Measurements from ENCODE around the gene PPP1R8. TPM values are rescaled to one million over a fixed set of nuclear protein-coding genes. Genes with fewer than 3 reads are reported as not detected.

PPP1R8 gene
- total and polyA plus RNA-seq, 9 of the 15 experiments (the other 6 are each of a cell fraction or from before 2014, with no cell fraction given), result 16.2 to 107 (median 75.3) TPM

DNA sequence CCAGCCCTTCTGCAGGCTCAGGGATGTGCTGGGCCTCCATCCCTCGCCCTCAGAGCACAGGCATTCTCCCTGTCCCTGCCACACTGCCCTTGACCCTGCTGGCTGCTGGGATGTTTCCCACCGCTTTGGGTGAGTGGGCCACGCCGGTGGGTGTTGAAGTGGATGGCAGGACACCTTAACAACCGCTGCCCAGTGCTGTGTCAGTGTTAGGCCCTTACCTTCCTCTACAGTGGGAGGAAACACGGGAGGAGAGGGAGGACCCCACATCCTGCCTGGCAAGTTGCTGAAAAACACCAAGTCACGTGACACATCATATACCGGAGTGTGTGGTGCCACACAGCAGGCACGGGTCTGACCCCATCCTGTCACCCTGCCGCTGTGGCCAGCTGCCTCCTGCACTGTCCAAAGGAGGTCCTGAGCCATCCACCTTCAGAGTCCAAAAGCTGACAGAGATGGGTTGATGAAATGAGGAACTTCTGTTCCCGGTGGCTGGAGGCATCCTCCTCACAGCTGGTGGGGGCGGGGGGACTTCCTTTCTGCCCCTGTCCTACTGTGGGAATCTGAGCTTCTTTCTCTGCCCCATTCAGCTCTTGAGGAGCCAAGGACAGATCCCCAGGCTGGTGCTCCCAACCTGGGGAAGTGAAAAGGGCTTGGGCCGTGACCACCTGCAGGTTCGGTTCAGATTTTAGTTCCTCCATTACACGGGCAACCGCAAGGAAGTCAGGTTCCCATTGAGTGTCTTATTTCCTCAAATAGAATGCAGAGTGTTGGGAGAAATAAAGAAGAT, 38.5 kb downstream of the PPP1R8 start (continued):
- TF ChIP-seq, protein P1, sequence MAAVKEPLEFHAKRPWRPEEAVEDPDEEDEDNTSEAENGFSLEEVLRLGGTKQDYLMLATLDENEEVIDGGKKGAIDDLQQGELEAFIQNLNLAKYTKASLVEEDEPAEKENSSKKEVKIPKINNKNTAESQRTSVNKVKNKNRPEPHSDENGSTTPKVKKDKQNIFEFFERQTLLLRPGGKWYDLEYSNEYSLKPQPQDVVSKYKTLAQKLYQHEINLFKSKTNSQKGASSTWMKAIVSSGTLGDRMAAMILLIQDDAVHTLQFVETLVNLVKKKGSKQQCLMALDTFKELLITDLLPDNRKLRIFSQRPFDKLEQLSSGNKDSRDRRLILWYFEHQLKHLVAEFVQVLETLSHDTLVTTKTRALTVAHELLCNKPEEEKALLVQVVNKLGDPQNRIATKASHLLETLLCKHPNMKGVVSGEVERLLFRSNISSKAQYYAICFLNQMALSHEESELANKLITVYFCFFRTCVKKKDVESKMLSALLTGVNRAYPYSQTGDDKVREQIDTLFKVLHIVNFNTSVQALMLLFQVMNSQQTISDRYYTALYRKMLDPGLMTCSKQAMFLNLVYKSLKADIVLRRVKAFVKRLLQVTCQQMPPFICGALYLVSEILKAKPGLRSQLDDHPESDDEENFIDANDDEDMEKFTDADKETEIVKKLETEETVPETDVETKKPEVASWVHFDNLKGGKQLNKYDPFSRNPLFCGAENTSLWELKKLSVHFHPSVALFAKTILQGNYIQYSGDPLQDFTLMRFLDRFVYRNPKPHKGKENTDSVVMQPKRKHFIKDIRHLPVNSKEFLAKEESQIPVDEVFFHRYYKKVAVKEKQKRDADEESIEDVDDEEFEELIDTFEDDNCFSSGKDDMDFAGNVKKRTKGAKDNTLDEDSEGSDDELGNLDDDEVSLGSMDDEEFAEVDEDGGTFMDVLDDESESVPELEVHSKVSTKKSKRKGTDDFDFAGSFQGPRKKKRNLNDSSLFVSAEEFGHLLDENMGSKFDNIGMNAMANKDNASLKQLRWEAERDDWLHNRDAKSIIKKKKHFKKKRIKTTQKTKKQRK (IDR thresholded peaks at IDR 0.05; ENCODE audit: borderline replicate concordance, low read depth, low read length), result no peak
- TF ChIP-seq CEBPB (tag; IDR thresholded peaks at IDR 0.05), result no peak
- TF ChIP-seq CTBP1 (IDR thresholded peaks at IDR 0.05; ENCODE audit: borderline replicate concordance), result peak; percentile 82
- TF ChIP-seq, protein P2, sequence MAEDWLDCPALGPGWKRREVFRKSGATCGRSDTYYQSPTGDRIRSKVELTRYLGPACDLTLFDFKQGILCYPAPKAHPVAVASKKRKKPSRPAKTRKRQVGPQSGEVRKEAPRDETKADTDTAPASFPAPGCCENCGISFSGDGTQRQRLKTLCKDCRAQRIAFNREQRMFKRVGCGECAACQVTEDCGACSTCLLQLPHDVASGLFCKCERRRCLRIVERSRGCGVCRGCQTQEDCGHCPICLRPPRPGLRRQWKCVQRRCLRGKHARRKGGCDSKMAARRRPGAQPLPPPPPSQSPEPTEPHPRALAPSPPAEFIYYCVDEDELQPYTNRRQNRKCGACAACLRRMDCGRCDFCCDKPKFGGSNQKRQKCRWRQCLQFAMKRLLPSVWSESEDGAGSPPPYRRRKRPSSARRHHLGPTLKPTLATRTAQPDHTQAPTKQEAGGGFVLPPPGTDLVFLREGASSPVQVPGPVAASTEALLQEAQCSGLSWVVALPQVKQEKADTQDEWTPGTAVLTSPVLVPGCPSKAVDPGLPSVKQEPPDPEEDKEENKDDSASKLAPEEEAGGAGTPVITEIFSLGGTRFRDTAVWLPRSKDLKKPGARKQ (CRISPR knock-in tag; IDR thresholded peaks at IDR 0.05), result no peak
- no peak for TF ChIP-seq PRMT5 (CRISPR knock-in tag; IDR thresholded peaks at IDR 0.05)
- no peak for TF ChIP-seq CSDE1 (IDR thresholded peaks at IDR 0.05)
- no peak for TF ChIP-seq FUS (optimal IDR thresholded peaks at IDR 0.05; ENCODE audit: low read depth, low read length)
- no peak for TF ChIP-seq HDAC1 (IDR thresholded peaks at IDR 0.05)
- TF ChIP-seq DIDO1 (tag; IDR thresholded peaks at IDR 0.05; ENCODE audit: low read depth), result no peak
- TF ChIP-seq ETV5 (CRISPR knock-in tag; IDR thresholded peaks at IDR 0.05; ENCODE audit: low read depth), result no peak
- TF ChIP-seq ZNF175 (CRISPR knock-in tag; IDR thresholded peaks at IDR 0.05; ENCODE audit: low read depth), result no peak
- no peak for TF ChIP-seq CBX8 (IDR thresholded peaks at IDR 0.05; ENCODE audit: borderline replicate concordance, extremely low read depth, low read depth, low read length, poor library complexity, severe bottlenecking)
- peak in 1 of 2 experiments; percentile 51; a peak in 1 of 4 replicates for TF ChIP-seq FOXA3 (CRISPR knock-in tag; conservative IDR thresholded peaks at IDR 0.05 in 1 of 2, IDR thresholded peaks at IDR 0.05 in 1 of 2)
- TF ChIP-seq MYC (IDR thresholded peaks at IDR 0.05; ENCODE audit: low read depth, low read length), result no peak
- peak; percentile 46; the same call in 1 of the 2 replicates for TF ChIP-seq MYC (CRISPR knock-in tag; IDR thresholded peaks at IDR 0.05; ENCODE audit: borderline replicate concordance, low read depth)
- TF ChIP-seq, protein P3, sequence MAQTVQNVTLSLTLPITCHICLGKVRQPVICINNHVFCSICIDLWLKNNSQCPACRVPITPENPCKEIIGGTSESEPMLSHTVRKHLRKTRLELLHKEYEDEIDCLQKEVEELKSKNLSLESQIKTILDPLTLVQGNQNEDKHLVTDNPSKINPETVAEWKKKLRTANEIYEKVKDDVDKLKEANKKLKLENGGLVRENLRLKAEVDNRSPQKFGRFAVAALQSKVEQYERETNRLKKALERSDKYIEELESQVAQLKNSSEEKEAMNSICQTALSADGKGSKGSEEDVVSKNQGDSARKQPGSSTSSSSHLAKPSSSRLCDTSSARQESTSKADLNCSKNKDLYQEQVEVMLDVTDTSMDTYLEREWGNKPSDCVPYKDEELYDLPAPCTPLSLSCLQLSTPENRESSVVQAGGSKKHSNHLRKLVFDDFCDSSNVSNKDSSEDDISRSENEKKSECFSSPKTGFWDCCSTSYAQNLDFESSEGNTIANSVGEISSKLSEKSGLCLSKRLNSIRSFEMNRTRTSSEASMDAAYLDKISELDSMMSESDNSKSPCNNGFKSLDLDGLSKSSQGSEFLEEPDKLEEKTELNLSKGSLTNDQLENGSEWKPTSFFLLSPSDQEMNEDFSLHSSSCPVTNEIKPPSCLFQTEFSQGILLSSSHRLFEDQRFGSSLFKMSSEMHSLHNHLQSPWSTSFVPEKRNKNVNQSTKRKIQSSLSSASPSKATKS (CRISPR knock-in tag; IDR thresholded peaks at IDR 0.05), result no peak
- TF ChIP-seq KLF10 (CRISPR knock-in tag; IDR thresholded peaks at IDR 0.05), result no peak
- no peak for TF ChIP-seq ZNF668 (CRISPR knock-in tag; IDR thresholded peaks at IDR 0.05)
- TF ChIP-seq HDGF (IDR thresholded peaks at IDR 0.05), result no peak
- TF ChIP-seq SPI1 (IDR thresholded peaks at IDR 0.05; ENCODE audit: borderline replicate concordance, low read depth, low read length), result peak; percentile 79

Data from K562 (cell line).